GM12878 (cell line): Measurements from ENCODE around the gene SAMD9L. TPM values are rescaled to one million over a fixed set of nuclear protein-coding genes. Genes with fewer than 3 reads are reported as not detected.

Experiments used
- ATAC-seq: fragments of 200-7000 bp; cut with Tn5 transposase; 3 replicates; pipeline ENCODE4 v1.9.1; 2020; ENCODE audit warnings: mild to moderate bottlenecking, moderate library complexity
- BruUV-seq: library from RNA; stranded (reverse); fragments of 400-500 nt; replicated peaks from 2 replicates; lab custom pipeline; 2021; lab: Mats Ljungman, UMichigan
- CTCF ChIA-PET: fragments of 300-600 bp; sonication (Branson Sonifier 250); formaldehyde crosslinking; extraction: SDS; loops from one replicate; lab custom pipeline; 2021; ENCODE audit warnings: inconsistent platforms; lab: Yijun Ruan, JAX
- POLR2A ChIA-PET: fragments of 350-600 bp; formaldehyde crosslinking; extraction: SDS; loops from one replicate; lab custom pipeline; 2021; ENCODE audit warnings: inconsistent platforms; lab: Charles Lee
- RAD21 ChIA-PET: fragments of 300-600 bp; sonication (Branson Sonifier 250); formaldehyde crosslinking; loops from one replicate; lab custom pipeline; 2023; ENCODE audit warnings: antibody characterized with exemption; ENCODE audit not compliant: unreplicated experiment; lab: Charles Lee
- SMC1A ChIA-PET: fragments of 300-600 bp; sonication (Branson Sonifier 250); formaldehyde crosslinking; loops from one replicate; lab custom pipeline; 2023; ENCODE audit not compliant: unreplicated experiment, uncharacterized antibody; lab: Charles Lee
- DNase-seq: peaks from one replicate; pipeline ENCODE4 v3.0.0-alpha.2; 2011; ENCODE audit warnings: low read depth, low spot score
- FAIRE-seq: peaks from 3 replicates; lab custom pipeline; 2011; peaks lifted over from hg19 to GRCh38; lab: Jason Lieb, UNC
- H2AFZ ChIP-seq: 2 replicates; pipeline ENCODE4 v1.6.0; 2011; ENCODE audit warnings: low read depth, low read length, control low read depth; ENCODE audit not compliant: control insufficient read depth
- H3K27ac ChIP-seq: 2 replicates; pipeline ENCODE4 v1.5.1; 2011; ENCODE audit warnings: control low read depth; ENCODE audit not compliant: control insufficient read depth, insufficient read depth
- H3K27me3 ChIP-seq, 2 experiments: replicated peaks in 1 of 2; 2 replicates each; pipeline versions ENCODE4 v1.6.0 to v1.6.1; 2011; ENCODE audit warnings: low read length in 1 of 2; ENCODE audit not compliant: control insufficient read depth in 2 of 2, insufficient read depth in 2 of 2
- H3K36me3 ChIP-seq, 2 experiments: 2 replicates each; pipeline ENCODE4 v1.5.1; 2011; ENCODE audit warnings: low read length in 1 of 2; ENCODE audit not compliant: control insufficient read depth in 2 of 2, insufficient read depth in 2 of 2
- H3K4me1 ChIP-seq: 2 replicates; pipeline ENCODE4 v1.6.1; 2011; ENCODE audit warnings: mild to moderate bottlenecking, low read length, moderate library complexity, mixed read lengths; ENCODE audit not compliant: control insufficient read depth, insufficient read depth
- H3K4me2 ChIP-seq: 2 replicates; pipeline ENCODE4 v1.6.0; 2011; ENCODE audit warnings: control low read depth; ENCODE audit not compliant: control insufficient read depth, insufficient read depth
- H3K4me3 ChIP-seq: fragments of 200-600 bp; sonication (generic); 2 replicates; pipeline ENCODE4 v1.5.1; 2016
- H3K79me2 ChIP-seq: 2 replicates; pipeline ENCODE4 v1.6.0; 2011; ENCODE audit warnings: low read length; ENCODE audit not compliant: control insufficient read depth, insufficient read depth
- H3K9ac ChIP-seq: 2 replicates; pipeline ENCODE4 v1.8.0; 2011; ENCODE audit warnings: low read length, control low read depth, mixed read lengths; ENCODE audit not compliant: control insufficient read depth, insufficient read depth
- H3K9me3 ChIP-seq: replicated peaks from 3 replicates; pipeline ENCODE4 v1.5.1; 2011; ENCODE audit warnings: mild to moderate bottlenecking, low read length; ENCODE audit not compliant: control insufficient read depth, insufficient read depth
- H4K20me1 ChIP-seq: 2 replicates; pipeline ENCODE4 v1.6.0; 2011; ENCODE audit not compliant: control insufficient read depth, insufficient read depth
- BACH1 ChIP-seq: fragments of 450-650 bp; IDR thresholded peaks from 2 replicates; pipeline ENCODE4 v1.6.1; 2017; ENCODE audit warnings: mild to moderate bottlenecking, borderline replicate concordance
- ETV6 ChIP-seq, 2 experiments: fragments of 450-650 bp in 1 of 2; IDR thresholded peaks in 1 of 2; conservative IDR thresholded peaks in 1 of 2; 2 replicates each; pipeline ENCODE4 v1.6.1; 2014; ENCODE audit warnings: antibody characterized with exemption in 1 of 2, borderline replicate concordance in 1 of 2, low read depth in 1 of 2, mild to moderate bottlenecking in 1 of 2, moderate library complexity in 1 of 2
- IKZF1 ChIP-seq: fragments of 450-650 bp; conservative IDR thresholded peaks from 2 replicates; pipeline ENCODE4 v1.6.1; 2017; ENCODE audit warnings: antibody characterized with exemption, mild to moderate bottlenecking
- MAX ChIP-seq: IDR thresholded peaks from 2 replicates; pipeline ENCODE4 v1.6.1; 2012; ENCODE audit warnings: low read depth, low read length, improper control_type of control experiment
- MEF2B ChIP-seq: fragments of 450-650 bp; IDR thresholded peaks from 2 replicates; pipeline ENCODE4 v1.6.1; 2018; ENCODE audit warnings: mild to moderate bottlenecking, moderate library complexity; ENCODE audit not compliant: partially characterized antibody, poor library complexity, severe bottlenecking
- NFIC ChIP-seq: IDR thresholded peaks from 2 replicates; pipeline ENCODE4 v1.6.1; 2012; ENCODE audit warnings: low read depth, mild to moderate bottlenecking, inconsistent platforms, low read length, moderate library complexity
- PBX3 ChIP-seq: IDR thresholded peaks from 2 replicates; pipeline ENCODE4 v1.6.1; 2011; ENCODE audit warnings: mild to moderate bottlenecking, low read depth, low read length, moderate library complexity; ENCODE audit not compliant: insufficient replicate concordance
- PKNOX1 ChIP-seq: fragments of 450-650 bp; IDR thresholded peaks from 2 replicates; pipeline ENCODE4 v1.6.1; 2016; ENCODE audit warnings: mild to moderate bottlenecking
- PML ChIP-seq: IDR thresholded peaks from 2 replicates; pipeline ENCODE4 v1.6.1; 2012; ENCODE audit warnings: low read length, inconsistent platforms
- SPI1 ChIP-seq: IDR thresholded peaks from 2 replicates; pipeline ENCODE4 v1.6.1; 2011; ENCODE audit warnings: low read depth, mild to moderate bottlenecking, low read length, moderate library complexity, borderline replicate concordance; ENCODE audit not compliant: insufficient read depth
- TCF12 ChIP-seq: IDR thresholded peaks from 2 replicates; pipeline ENCODE4 v1.6.1; 2011; ENCODE audit warnings: low read depth, mild to moderate bottlenecking, low read length
- WGBS: methylation state at CpG from one replicate; pipeline ENCODE4 v1.1.6; 2016; ENCODE audit warnings: low lambda C conversion rate; ENCODE audit not compliant: insufficient replicate concordance, insufficient coverage; ENCODE audit errors: missing lambda C conversion rate; 5-methylcytosine and 5-hydroxymethylcytosine counted together
- in situ Hi-C: fragments of 300-500 bp; cut with MboI; formaldehyde crosslinking; loops from 9 replicates; pipeline ENCODE4 v1.14.3; 2018; ENCODE audit warnings: mixed read lengths
- intact Hi-C: fragments of 100-400 bp; cut with micrococcal nuclease; formaldehyde crosslinking; loops from one replicate; pipeline ENCODE4 v1.14.2; 2022; ENCODE audit not compliant: unreplicated experiment
- polyA plus RNA-seq, 11 experiments: library from polyadenylated mRNA; depleted of rRNA in 4 of 11; unstranded in 6 of 11; stranded (reverse) in 5 of 11; fragments of >200 nt; fragmentation: Nextera tagmentation in 4 of 11; fragmentation: Illumina TruSeq in 1 of 11; extraction: Ambion mirVana in 4 of 11; extraction: Trizol in 1 of 11; gene quantifications; 1 replicate in 1 of 11; 2 replicates in 10 of 11; pipeline versions ENCODE4 v1.2.1 to v1.2.3, GENCODE V29; 2011 to 2016; ENCODE audit warnings: inconsistent platforms in 2 of 11, missing spikeins in 2 of 11, low read depth in 1 of 11
- total RNA-seq, 4 experiments: library from RNA; depleted of rRNA in 3 of 4; stranded (reverse); fragments of >200 nt in 3 of 4; fragmentation: Illumina TruSeq in 1 of 4; extraction: Trizol in 1 of 4; gene quantifications; 2 replicates each; pipeline versions ENCODE4 v1.2.1 to v1.2.3, GENCODE V29; 2013 to 2021

SAMD9L gene
- total and polyA plus RNA-seq, 10 of the 15 experiments (the other 5 are each of a cell fraction or from before 2014, with no cell fraction given), result 22.3 to 51.3 (median 29.6) TPM

DNA sequence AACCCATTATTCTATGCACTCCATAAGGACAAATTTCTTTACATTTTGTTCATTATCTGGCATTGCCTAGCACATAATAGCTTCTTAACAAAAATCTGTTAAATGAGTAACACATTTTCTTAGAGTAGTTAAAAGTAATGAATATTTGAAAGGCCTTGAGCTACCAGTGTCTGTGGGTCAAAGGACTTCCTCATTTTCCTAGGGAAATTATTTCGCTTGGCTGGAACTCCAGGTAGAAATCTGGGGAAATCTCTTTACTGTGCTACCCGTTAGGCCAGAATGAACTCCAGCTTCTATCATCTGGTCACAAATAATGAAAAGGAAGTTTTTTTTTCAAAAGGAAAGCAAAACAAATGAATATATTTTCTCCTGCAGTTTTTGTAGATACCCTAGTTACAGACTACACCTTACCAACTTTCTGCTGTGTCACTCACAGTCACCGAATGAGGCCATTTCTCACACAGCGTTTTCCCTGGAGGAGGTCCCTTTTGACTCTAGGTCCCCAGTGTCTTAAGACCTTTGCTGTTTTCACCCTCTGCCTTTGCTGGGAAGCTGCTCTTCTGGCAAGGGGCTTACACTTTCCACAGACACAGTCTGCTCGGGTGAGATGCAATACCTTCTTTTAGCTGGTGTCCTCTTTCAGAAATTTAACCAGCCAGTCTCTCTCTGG is 1.6 kb downstream of the SAMD9L start:
- Histone ChIP-seq H2AFZ (peak overlapping the region; percentile 20; the same call in 1 of the 2 replicates), H3K27ac (peak overlapping the region; percentile 84)
- BruUV-seq, result no TSS peak

More for the DNA sequence above, 1.6 kb downstream of the SAMD9L start:
- intact Hi-C loops (loop anchor here (2.0 kb wide), 2 partner anchors 28 to 86 kb away; partner anchors contain the start of gene VPS50), in situ Hi-C loops (no loop called here)
- peaks cover 10% of the 10 kb centered on the region; the same call in 1 of the 2 replicates for H3K4me1 ChIP-seq
- H4K20me1 ChIP-seq, result no peaks in the 10 kb centered on the region
- H3K4me2 ChIP-seq, result peak overlapping the region; percentile 72
- peaks cover 32% of the 10 kb centered on the region for H3K79me2 ChIP-seq
- RAD21 ChIA-PET, result interaction anchor here (0.6 to 4.7 kb wide), 5 partner anchors 19 to 661 kb away, joined by 3 to 35 read pairs (median 5); partner anchors contain the start of genes SAMD9 and VPS50
- no peak for DNase-seq
- SMC1A ChIA-PET, result interaction anchor here (0.8 to 5.8 kb wide), 15 partner anchors 8 to 110 kb away, joined by 3 to 58 read pairs (median 4); partner anchors contain the start of genes HEPACAM2, SAMD9 and VPS50
- no peak for FAIRE-seq
- peak overlapping the region; percentile 91 for H3K4me3 ChIP-seq
- H3K9me3 ChIP-seq, result no peaks in the 10 kb centered on the region; the same call in 2 of the 3 replicates
- peaks cover 0 to 29% of the 10 kb centered on the region in 2 experiments; a peak in 3 of 4 replicates for H3K36me3 ChIP-seq
- ATAC-seq, result peak; percentile 68
- peak; percentile 90 for TF ChIP-seq PKNOX1
- peak; percentile 65 for TF ChIP-seq SPI1
- no peak for TF ChIP-seq IKZF1
- 0 out of 4 replicates have a peak, but pooled peaks of 1 of the 2 experiments have one; percentile 7 for TF ChIP-seq ETV6 (conservative IDR thresholded peaks at IDR 0.05 in 1 of 2, IDR thresholded peaks at IDR 0.05 in 1 of 2; ENCODE audit: borderline replicate concordance in 1 of 2, low read depth in 1 of 2)
- no peak for TF ChIP-seq PML
- TF ChIP-seq BACH1, result peak; percentile 45; the same call in 1 of the 2 replicates
- TF ChIP-seq MEF2B, result peak; percentile 60
- TF ChIP-seq NFIC, result 0 out of 2 replicates have a peak, but pooled peaks have one; percentile 22
- no peak for TF ChIP-seq TCF12
- no peak for TF ChIP-seq MAX
- peak; percentile 30 for TF ChIP-seq PBX3
- POLR2A ChIA-PET, result interaction anchor here (1.3 to 4.2 kb wide), 2 partner anchors 19 to 29 kb away, joined by 6 to 33 read pairs; partner anchors contain the start of gene SAMD9
- WGBS, result 0% methylated on average over 5 of the region's 5 CpGs
- no peaks in the 10 kb centered on the region for H3K27me3 ChIP-seq
- CTCF ChIA-PET, result interaction anchor here (0.7 to 3.7 kb wide), 11 partner anchors 10 to 700 kb away, joined by 3 to 19 read pairs (median 4); partner anchors contain the start of genes GATAD1 and SAMD9
- peak overlapping the region; percentile 63 for H3K9ac ChIP-seq
